CD4-positive, alpha-beta T cell (primary cell): ENCODE data around the gene SCD5. TPM values are rescaled to one million over a fixed set of nuclear protein-coding genes. Genes with fewer than 3 reads are reported as not detected.

Experiments
- ATAC-seq: fragments of 200-7000 bp; cut with Tn5 transposase; one replicate; pipeline ENCODE4 v1.10.0; 2022; ENCODE audit warnings: mild to moderate bottlenecking; ENCODE audit not compliant: poor library complexity
- CTCF ChIA-PET: fragments of 350-600 bp; sonication (Branson Sonifier 250); formaldehyde crosslinking; loops from one replicate; lab custom pipeline; 2021; ENCODE audit warnings: antibody characterized with exemption, inconsistent platforms; lab: Charles Lee
- POLR2A ChIA-PET: fragments of 350-600 bp; sonication (Branson Sonifier 250); formaldehyde crosslinking; loops from one replicate; lab custom pipeline; 2021; ENCODE audit warnings: antibody characterized with exemption, inconsistent platforms; lab: Charles Lee
- DNase-seq, 14 experiments: peaks; one replicate each; pipeline ENCODE4 v3.0.0-alpha.2; 2013 to 2020; ENCODE audit warnings: mixed read lengths in 2 of 14
- H3K27ac ChIP-seq, 2 donors: one replicate each; pipeline versions ENCODE4 v1.5.1 to v1.7.0; 2013; ENCODE audit warnings: low read length in 2 of 2, low read depth in 1 of 2, mild to moderate bottlenecking in 1 of 2
- H3K27me3 ChIP-seq, 2 experiments: 1 replicate in 1 of 2; 2 replicates in 1 of 2; pipeline versions ENCODE4 v1.6.1 to v1.7.0; 2013; ENCODE audit warnings: low read length in 2 of 2, control low read depth in 1 of 2, mild to moderate bottlenecking in 1 of 2, moderate library complexity in 1 of 2; ENCODE audit not compliant: insufficient read depth in 2 of 2, control insufficient read depth in 1 of 2
- H3K36me3 ChIP-seq: one replicate; pipeline ENCODE4 v1.6.1; 2013; ENCODE audit warnings: low read length, control low read depth; ENCODE audit not compliant: insufficient read depth
- H3K4me1 ChIP-seq: one replicate; pipeline ENCODE4 v1.6.1; 2013; ENCODE audit warnings: low read length, control low read depth; ENCODE audit not compliant: insufficient read depth
- H3K4me3 ChIP-seq: one replicate; pipeline ENCODE4 v1.5.1; 2013; ENCODE audit warnings: mild to moderate bottlenecking, low read length, moderate library complexity
- H3K9me3 ChIP-seq, 2 experiments: 1 replicate in 1 of 2; 2 replicates in 1 of 2; pipeline versions ENCODE4 v1.6.1 to v1.7.0; 2013; ENCODE audit warnings: low read length in 2 of 2, mild to moderate bottlenecking in 2 of 2, control low read depth in 1 of 2, moderate library complexity in 1 of 2; ENCODE audit not compliant: control insufficient read depth in 1 of 2, insufficient read depth in 1 of 2
- H3K27ac Mint-ChIP-seq: one replicate; pipeline ENCODE4 v1.8.0; 2020; ENCODE audit warnings: mixed read lengths
- H3K27me3 Mint-ChIP-seq: one replicate; pipeline ENCODE4 v1.8.0; 2021; ENCODE audit warnings: mixed read lengths
- H3K36me3 Mint-ChIP-seq: one replicate; pipeline ENCODE4 v1.8.0; 2021; ENCODE audit warnings: low read depth, mixed read lengths
- H3K4me1 Mint-ChIP-seq: one replicate; pipeline ENCODE4 v1.8.0; 2021; ENCODE audit warnings: low read depth, mixed read lengths
- H3K4me3 Mint-ChIP-seq: one replicate; pipeline ENCODE4 v1.8.0; 2020; ENCODE audit warnings: mild to moderate bottlenecking, mixed read lengths
- H3K9me3 Mint-ChIP-seq: one replicate; pipeline ENCODE4 v1.8.0; 2020; ENCODE audit warnings: mixed read lengths
- intact Hi-C, 2 experiments: fragments of 100-400 bp; cut with DNase I in 1 of 2; cut with micrococcal nuclease in 1 of 2; formaldehyde crosslinking; loops; one replicate each; pipeline versions ENCODE4 v1.15.1 to v1.9.0; 2023 to 2025; cut with DNase I, micrococcal nuclease
- total RNA-seq, 174 experiments: library from RNA in 2 of 174; stranded (reverse) in 2 of 174; gene quantifications; one replicate each; pipeline ENCODE4 v1.2.3 and lab custom pipeline; 2021 to 2026
- TF ChIP-seq, protein P1 (sequence below): fragments of 200-600 bp; IDR thresholded peaks from one replicate; pipeline ENCODE4 v1.8.0; 2022; ENCODE audit warnings: antibody characterized with exemption, mild to moderate bottlenecking

Gene SCD5
- total RNA-seq, 2 experiments from 2014 or later, result 0.14 to 0.25 TPM

DNA sequence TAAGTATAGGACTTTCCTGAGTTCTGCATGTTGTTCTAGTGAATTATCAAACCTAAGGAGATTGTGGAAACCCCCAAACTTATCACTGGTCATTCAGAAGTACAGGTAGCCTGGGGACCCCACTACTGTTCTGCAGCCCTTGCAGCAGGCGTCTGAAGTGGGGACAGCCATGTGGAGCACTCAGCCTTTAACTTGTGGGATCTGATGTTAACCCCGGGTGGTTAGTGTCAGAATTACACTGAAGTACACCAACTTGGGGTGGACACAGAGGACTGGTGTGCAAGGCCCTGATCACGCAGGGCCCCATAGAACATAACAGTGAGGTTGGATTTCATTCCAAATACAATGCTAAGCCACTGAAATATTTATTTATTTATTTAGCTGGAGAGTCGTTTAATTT, 103.7 kb downstream of the SCD5 start:
- H3K4me1 Mint-ChIP-seq, result no peaks in the 10 kb centered on the region
- H3K27me3 ChIP-seq, result peaks cover 0 to 2% of the 10 kb centered on the region in 2 experiments
- no peak overlapping the region for H3K4me3 ChIP-seq
- DNase-seq, result no peak
- no peaks in the 10 kb centered on the region for H3K27me3 Mint-ChIP-seq
- H3K27ac ChIP-seq, result no peak overlapping the region
- no peaks in the 10 kb centered on the region for H3K36me3 Mint-ChIP-seq
- no peak overlapping the region for H3K27ac Mint-ChIP-seq
- TF ChIP-seq, protein P1, sequence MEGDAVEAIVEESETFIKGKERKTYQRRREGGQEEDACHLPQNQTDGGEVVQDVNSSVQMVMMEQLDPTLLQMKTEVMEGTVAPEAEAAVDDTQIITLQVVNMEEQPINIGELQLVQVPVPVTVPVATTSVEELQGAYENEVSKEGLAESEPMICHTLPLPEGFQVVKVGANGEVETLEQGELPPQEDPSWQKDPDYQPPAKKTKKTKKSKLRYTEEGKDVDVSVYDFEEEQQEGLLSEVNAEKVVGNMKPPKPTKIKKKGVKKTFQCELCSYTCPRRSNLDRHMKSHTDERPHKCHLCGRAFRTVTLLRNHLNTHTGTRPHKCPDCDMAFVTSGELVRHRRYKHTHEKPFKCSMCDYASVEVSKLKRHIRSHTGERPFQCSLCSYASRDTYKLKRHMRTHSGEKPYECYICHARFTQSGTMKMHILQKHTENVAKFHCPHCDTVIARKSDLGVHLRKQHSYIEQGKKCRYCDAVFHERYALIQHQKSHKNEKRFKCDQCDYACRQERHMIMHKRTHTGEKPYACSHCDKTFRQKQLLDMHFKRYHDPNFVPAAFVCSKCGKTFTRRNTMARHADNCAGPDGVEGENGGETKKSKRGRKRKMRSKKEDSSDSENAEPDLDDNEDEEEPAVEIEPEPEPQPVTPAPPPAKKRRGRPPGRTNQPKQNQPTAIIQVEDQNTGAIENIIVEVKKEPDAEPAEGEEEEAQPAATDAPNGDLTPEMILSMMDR, result no peak
- no peaks in the 10 kb centered on the region for H3K36me3 ChIP-seq
- H3K4me1 ChIP-seq, result no peaks in the 10 kb centered on the region
- CTCF ChIA-PET, result no interaction called here
- peaks cover 0 to 5% of the 10 kb centered on the region in 2 experiments for H3K9me3 ChIP-seq
- no peak overlapping the region for H3K4me3 Mint-ChIP-seq
- ATAC-seq, result no peak
- no peaks in the 10 kb centered on the region for H3K9me3 Mint-ChIP-seq
- intact Hi-C loops, result no loop called here
- POLR2A ChIA-PET, result no interaction called here

DNA sequence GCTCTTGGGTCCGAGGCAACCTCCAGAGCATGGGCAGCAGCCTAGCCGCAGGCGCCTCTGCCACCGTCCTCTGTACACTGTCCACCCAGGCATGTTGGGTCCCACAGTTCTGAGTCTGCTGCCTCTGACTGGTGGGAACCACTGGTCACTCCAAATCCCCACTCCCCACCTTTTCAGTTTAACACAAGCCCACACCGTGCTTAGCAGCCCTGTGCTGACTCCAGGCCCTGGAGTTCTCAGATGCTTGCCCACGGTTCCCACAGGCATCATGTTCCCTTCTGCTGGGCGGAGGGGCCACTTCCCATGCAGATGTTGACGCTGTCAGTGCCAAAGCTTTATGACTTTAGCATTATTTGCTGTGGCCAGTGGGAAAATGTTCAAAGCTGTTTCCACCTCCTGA, 104.5 kb downstream of the SCD5 start:
- Mint-ChIP-seq H3K27ac (no peak overlapping the region), H3K4me1 (no peaks in the 10 kb centered on the region), H3K36me3 (no peaks in the 10 kb centered on the region), H3K9me3 (no peaks in the 10 kb centered on the region), H3K27me3 (no peaks in the 10 kb centered on the region), H3K4me3 (no peak overlapping the region)
- DNase-seq (no peak), ATAC-seq (no peak)
- intact Hi-C loops, result no loop called here
- TF ChIP-seq, protein P1, result no peak
- Histone ChIP-seq H3K27me3 (peaks cover 0 to 2% of the 10 kb centered on the region in 2 experiments), H3K27ac (no peak overlapping the region), H3K9me3 (peaks cover 0 to 5% of the 10 kb centered on the region in 2 experiments), H3K4me3 (no peak overlapping the region), H3K36me3 (no peaks in the 10 kb centered on the region), H3K4me1 (no peaks in the 10 kb centered on the region)
- CTCF ChIA-PET, result no interaction called here
- POLR2A ChIA-PET, result no interaction called here

DNA sequence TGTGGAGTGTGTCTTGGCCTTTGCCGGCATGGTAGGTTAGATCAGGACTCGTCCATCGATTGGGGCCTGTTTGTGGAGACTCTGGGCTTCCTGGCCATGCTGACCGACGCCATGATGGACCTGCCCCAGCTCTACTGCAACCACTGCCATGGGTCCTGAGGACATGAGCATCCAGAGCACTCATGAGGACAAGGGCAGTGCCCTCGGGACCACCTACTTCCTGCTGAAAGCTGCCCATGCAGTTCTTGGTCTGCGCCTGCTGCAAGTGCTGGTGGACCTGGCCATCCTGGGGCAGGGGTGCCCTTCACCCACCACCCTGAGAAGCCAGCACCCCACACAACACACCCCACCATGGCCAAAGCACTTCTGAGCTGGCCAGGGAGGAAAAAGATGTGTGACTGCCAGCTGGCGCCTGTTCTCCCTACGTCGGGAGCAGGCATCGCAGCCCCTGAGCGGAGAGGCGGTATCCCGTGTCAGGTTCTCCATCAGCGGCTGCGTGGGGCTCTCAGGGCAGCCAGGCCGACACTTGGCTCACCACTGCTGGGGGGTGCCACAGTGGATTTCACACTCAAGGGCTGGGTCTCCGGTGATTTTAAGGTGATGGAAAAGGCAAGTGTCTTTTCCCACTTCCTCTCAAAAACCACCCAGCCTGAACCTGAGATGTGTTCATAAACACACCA, 106.4 kb downstream of the SCD5 start:
- H3K36me3 Mint-ChIP-seq, result no peaks in the 10 kb centered on the region
- no peaks in the 10 kb centered on the region for H3K4me1 Mint-ChIP-seq
- POLR2A ChIA-PET, result no interaction called here

More for the DNA sequence above, 106.4 kb downstream of the SCD5 start:
- no peak overlapping the region for H3K4me3 Mint-ChIP-seq
- no peaks in the 10 kb centered on the region for H3K36me3 ChIP-seq
- no peaks in the 10 kb centered on the region for H3K4me1 ChIP-seq
- TF ChIP-seq, protein P1, result no peak
- no peaks in the 10 kb centered on the region for H3K9me3 Mint-ChIP-seq
- intact Hi-C loops, result no loop called here
- no peak for DNase-seq
- no peak overlapping the region for H3K27ac Mint-ChIP-seq
- H3K27me3 Mint-ChIP-seq, result peaks cover 6% of the 10 kb centered on the region
- H3K27me3 ChIP-seq, result peaks cover 0 to 2% of the 10 kb centered on the region in 2 experiments
- no peak for ATAC-seq
- H3K27ac ChIP-seq, result no peak overlapping the region
- H3K9me3 ChIP-seq, result peaks cover 0 to 5% of the 10 kb centered on the region in 2 experiments
- H3K4me3 ChIP-seq, result no peak overlapping the region
- CTCF ChIA-PET, result no interaction called here
